Inflammatory macrophage treated with lipopolysaccharide for 1 hour (primary cell): ENCODE results near the gene ETV5.
A peak's percentile ranks its signal among the peaks of the same experiment; 100 is the strongest.

Source experiments
- DNase-seq, 2 donors: peaks; one replicate each; pipeline ENCODE4 v3.0.0-alpha.2; 2020 to 2022

ETV5 gene

GRCh38 chr3:186094696-186095425, 14.0 kb downstream of the ETV5 start:
- peak; percentile 56 to 64 for DNase-seq

- DNase-seq = peak; percentile 66 to 73
Measured at GRCh38 chr3:186094271-186094670, 14.6 kb downstream of the ETV5 start.

GRCh38 chr3:186093271-186093900, 15.5 kb downstream of the ETV5 start:
- DNase-seq = no peak

- DNase-seq = no peak
Measured at GRCh38 chr3:186092360-186093070, 16.4 kb downstream of the ETV5 start.

- DNase-seq = no peak
Measured at GRCh38 chr3:186090901-186091300, 18.0 kb downstream of the ETV5 start.

- no peak for DNase-seq
Measured at GRCh38 chr3:186088335-186088734, 20.6 kb downstream of the ETV5 start.

GRCh38 chr3:186084264-186084663, 24.6 kb downstream of the ETV5 start:
- DNase-seq = no peak

GRCh38 chr3:186083746-186084145, 25.1 kb downstream of the ETV5 start:
- DNase-seq = no peak

- DNase-seq = no peak
Measured at GRCh38 chr3:186082150-186082549, 26.7 kb downstream of the ETV5 start.

GRCh38 chr3:186081678-186082077, 27.2 kb downstream of the ETV5 start:
- no peak for DNase-seq

- no peak for DNase-seq
Measured at GRCh38 chr3:186080849-186081438, 27.9 kb downstream of the ETV5 start.

- DNase-seq = no peak
Measured at GRCh38 chr3:186079925-186080324, 29.0 kb downstream of the ETV5 start.

- DNase-seq = no peak
Measured at GRCh38 chr3:186077466-186077865, 31.4 kb downstream of the ETV5 start.

- DNase-seq = no peak
Measured at GRCh38 chr3:186075931-186076567, 32.8 kb downstream of the ETV5 start.

GRCh38 chr3:186075489-186075888, 33.4 kb downstream of the ETV5 start:
- no peak for DNase-seq

- no peak for DNase-seq
Measured at GRCh38 chr3:186073641-186074040, 35.2 kb downstream of the ETV5 start.

- no peak for DNase-seq
Measured at GRCh38 chr3:186070996-186071395, 37.9 kb downstream of the ETV5 start.

- DNase-seq = no peak
Measured at GRCh38 chr3:186070550-186070949, 38.3 kb downstream of the ETV5 start.

- DNase-seq = no peak
Measured at GRCh38 chr3:186070133-186070532, 38.8 kb downstream of the ETV5 start.

- DNase-seq = no peak
Measured at GRCh38 chr3:186069199-186069598, 39.7 kb downstream of the ETV5 start.

- no peak for DNase-seq
Measured at GRCh38 chr3:186068243-186068552, 40.7 kb downstream of the ETV5 start.

- no peak for DNase-seq
Measured at GRCh38 chr3:186067360-186068242, 41.3 kb downstream of the ETV5 start.
